GM12878 (cell line): ENCODE results near the gene IGF1R. TPM values are rescaled to one million over a fixed set of nuclear protein-coding genes. Genes with fewer than 3 reads are reported as not detected.

ENCODE experiments used
- ATAC-seq: fragments of 200-7000 bp; cut with Tn5 transposase; 3 replicates; pipeline ENCODE4 v1.9.1; 2020; ENCODE audit warnings: mild to moderate bottlenecking, moderate library complexity
- BruUV-seq: library from RNA; stranded (reverse); fragments of 400-500 nt; replicated peaks from 2 replicates; lab custom pipeline; 2021; lab: Mats Ljungman, UMichigan
- CTCF ChIA-PET: fragments of 300-600 bp; sonication (Branson Sonifier 250); formaldehyde crosslinking; extraction: SDS; loops from one replicate; lab custom pipeline; 2021; ENCODE audit warnings: inconsistent platforms; lab: Yijun Ruan, JAX
- POLR2A ChIA-PET: fragments of 350-600 bp; formaldehyde crosslinking; extraction: SDS; loops from one replicate; lab custom pipeline; 2021; ENCODE audit warnings: inconsistent platforms; lab: Charles Lee
- RAD21 ChIA-PET: fragments of 300-600 bp; sonication (Branson Sonifier 250); formaldehyde crosslinking; loops from one replicate; lab custom pipeline; 2023; ENCODE audit warnings: antibody characterized with exemption; ENCODE audit not compliant: unreplicated experiment; lab: Charles Lee
- SMC1A ChIA-PET: fragments of 300-600 bp; sonication (Branson Sonifier 250); formaldehyde crosslinking; loops from one replicate; lab custom pipeline; 2023; ENCODE audit not compliant: unreplicated experiment, uncharacterized antibody; lab: Charles Lee
- DNase-seq: peaks from one replicate; pipeline ENCODE4 v3.0.0-alpha.2; 2011; ENCODE audit warnings: low read depth, low spot score
- FAIRE-seq: peaks from 3 replicates; lab custom pipeline; 2011; peaks lifted over from hg19 to GRCh38; lab: Jason Lieb, UNC
- H2AFZ ChIP-seq: 2 replicates; pipeline ENCODE4 v1.6.0; 2011; ENCODE audit warnings: low read depth, low read length, control low read depth; ENCODE audit not compliant: control insufficient read depth
- H3K27ac ChIP-seq: 2 replicates; pipeline ENCODE4 v1.5.1; 2011; ENCODE audit warnings: control low read depth; ENCODE audit not compliant: control insufficient read depth, insufficient read depth
- H3K27me3 ChIP-seq, 2 experiments: replicated peaks in 1 of 2; 2 replicates each; pipeline versions ENCODE4 v1.6.0 to v1.6.1; 2011; ENCODE audit warnings: low read length in 1 of 2; ENCODE audit not compliant: control insufficient read depth in 2 of 2, insufficient read depth in 2 of 2
- H3K36me3 ChIP-seq, 2 experiments: 2 replicates each; pipeline ENCODE4 v1.5.1; 2011; ENCODE audit warnings: low read length in 1 of 2; ENCODE audit not compliant: control insufficient read depth in 2 of 2, insufficient read depth in 2 of 2
- H3K4me1 ChIP-seq: 2 replicates; pipeline ENCODE4 v1.6.1; 2011; ENCODE audit warnings: mild to moderate bottlenecking, low read length, moderate library complexity, mixed read lengths; ENCODE audit not compliant: control insufficient read depth, insufficient read depth
- H3K4me2 ChIP-seq: 2 replicates; pipeline ENCODE4 v1.6.0; 2011; ENCODE audit warnings: control low read depth; ENCODE audit not compliant: control insufficient read depth, insufficient read depth
- H3K4me3 ChIP-seq: fragments of 200-600 bp; sonication (generic); 2 replicates; pipeline ENCODE4 v1.5.1; 2016
- H3K79me2 ChIP-seq: 2 replicates; pipeline ENCODE4 v1.6.0; 2011; ENCODE audit warnings: low read length; ENCODE audit not compliant: control insufficient read depth, insufficient read depth
- H3K9ac ChIP-seq: 2 replicates; pipeline ENCODE4 v1.8.0; 2011; ENCODE audit warnings: low read length, control low read depth, mixed read lengths; ENCODE audit not compliant: control insufficient read depth, insufficient read depth
- H3K9me3 ChIP-seq: replicated peaks from 3 replicates; pipeline ENCODE4 v1.5.1; 2011; ENCODE audit warnings: mild to moderate bottlenecking, low read length; ENCODE audit not compliant: control insufficient read depth, insufficient read depth
- H4K20me1 ChIP-seq: 2 replicates; pipeline ENCODE4 v1.6.0; 2011; ENCODE audit not compliant: control insufficient read depth, insufficient read depth
- CHD1 ChIP-seq: IDR thresholded peaks from 2 replicates; pipeline ENCODE4 v1.6.1; 2012; ENCODE audit warnings: low read depth, low read length, improper control_type of control experiment
- CHD4 ChIP-seq: fragments of 200-600 bp; sonication (generic); IDR thresholded peaks from 2 replicates; pipeline ENCODE4 v1.6.1; 2016; ENCODE audit warnings: mild to moderate bottlenecking
- MEF2A ChIP-seq: IDR thresholded peaks from 2 replicates; pipeline ENCODE4 v1.6.1; 2011; ENCODE audit warnings: low read depth, mild to moderate bottlenecking, low read length, moderate library complexity; ENCODE audit not compliant: insufficient read depth
- MEF2B ChIP-seq: fragments of 450-650 bp; IDR thresholded peaks from 2 replicates; pipeline ENCODE4 v1.6.1; 2018; ENCODE audit warnings: mild to moderate bottlenecking, moderate library complexity; ENCODE audit not compliant: partially characterized antibody, poor library complexity, severe bottlenecking
- POU2F2 ChIP-seq: IDR thresholded peaks from 3 replicates; pipeline ENCODE4 v1.6.1; 2011; ENCODE audit warnings: low read depth, mild to moderate bottlenecking, low read length, borderline replicate concordance
- RAD21 ChIP-seq: IDR thresholded peaks from 2 replicates; pipeline ENCODE4 v1.6.1; 2011; ENCODE audit warnings: mild to moderate bottlenecking, low read depth, low read length, moderate library complexity; ENCODE audit not compliant: insufficient read depth
- SMC3 ChIP-seq: IDR thresholded peaks from 2 replicates; pipeline ENCODE4 v1.6.1; 2011; ENCODE audit warnings: low read length, improper control_type of control experiment, borderline replicate concordance
- ZNF207 ChIP-seq: fragments of 450-650 bp; IDR thresholded peaks from 2 replicates; pipeline ENCODE4 v1.6.1; 2014; ENCODE audit warnings: antibody characterized with exemption, mild to moderate bottlenecking, borderline replicate concordance
- ZNF622 ChIP-seq: fragments of 450-650 bp; IDR thresholded peaks from 2 replicates; pipeline ENCODE4 v1.6.1; 2017; ENCODE audit warnings: mild to moderate bottlenecking, inconsistent platforms
- ZSCAN29 ChIP-seq: fragments of 450-650 bp; IDR thresholded peaks from 2 replicates; pipeline ENCODE4 v1.6.1; 2017; ENCODE audit warnings: mild to moderate bottlenecking, moderate library complexity
- WGBS: methylation state at CpG from one replicate; pipeline ENCODE4 v1.1.6; 2016; ENCODE audit warnings: low lambda C conversion rate; ENCODE audit not compliant: insufficient replicate concordance, insufficient coverage; ENCODE audit errors: missing lambda C conversion rate; 5-methylcytosine and 5-hydroxymethylcytosine counted together
- in situ Hi-C: fragments of 300-500 bp; cut with MboI; formaldehyde crosslinking; loops from 9 replicates; pipeline ENCODE4 v1.14.3; 2018; ENCODE audit warnings: mixed read lengths
- intact Hi-C: fragments of 100-400 bp; cut with micrococcal nuclease; formaldehyde crosslinking; loops from one replicate; pipeline ENCODE4 v1.14.2; 2022; ENCODE audit not compliant: unreplicated experiment
- polyA plus RNA-seq, 11 experiments: library from polyadenylated mRNA; depleted of rRNA in 4 of 11; unstranded in 6 of 11; stranded (reverse) in 5 of 11; fragments of >200 nt; fragmentation: Nextera tagmentation in 4 of 11; fragmentation: Illumina TruSeq in 1 of 11; extraction: Ambion mirVana in 4 of 11; extraction: Trizol in 1 of 11; gene quantifications; 1 replicate in 1 of 11; 2 replicates in 10 of 11; pipeline versions ENCODE4 v1.2.1 to v1.2.3, GENCODE V29; 2011 to 2016; ENCODE audit warnings: inconsistent platforms in 2 of 11, missing spikeins in 2 of 11, low read depth in 1 of 11
- total RNA-seq, 4 experiments: library from RNA; depleted of rRNA in 3 of 4; stranded (reverse); fragments of >200 nt in 3 of 4; fragmentation: Illumina TruSeq in 1 of 4; extraction: Trizol in 1 of 4; gene quantifications; 2 replicates each; pipeline versions ENCODE4 v1.2.1 to v1.2.3, GENCODE V29; 2013 to 2021
- TF ChIP-seq, protein P1 (sequence below): fragments of 450-650 bp; IDR thresholded peaks from 2 replicates; pipeline ENCODE4 v1.6.1; 2017; ENCODE audit warnings: antibody characterized with exemption, mild to moderate bottlenecking, moderate library complexity
- TF ChIP-seq, protein P2 (sequence below): fragments of 450-650 bp; IDR thresholded peaks from 2 replicates; pipeline ENCODE4 v1.6.1; 2016; ENCODE audit warnings: mild to moderate bottlenecking
- TF ChIP-seq, protein P3 (sequence below): IDR thresholded peaks from 2 replicates; pipeline ENCODE4 v1.6.1; 2011; ENCODE audit warnings: low read depth, mild to moderate bottlenecking, low read length, moderate library complexity, borderline replicate concordance; ENCODE audit errors: extremely low read depth
- TF ChIP-seq, protein P4 (sequence below): fragments of 450-650 bp; formaldehyde crosslinking; IDR thresholded peaks from 2 replicates; pipeline ENCODE4 v1.4.0; 2020; ENCODE audit warnings: mild to moderate bottlenecking, moderate library complexity

Gene IGF1R
- total and polyA plus RNA-seq, 10 of the 15 experiments (the other 5 are each of a cell fraction or from before 2014, with no cell fraction given) = 0.03 to 2.7 (median 0.66) TPM

DNA sequence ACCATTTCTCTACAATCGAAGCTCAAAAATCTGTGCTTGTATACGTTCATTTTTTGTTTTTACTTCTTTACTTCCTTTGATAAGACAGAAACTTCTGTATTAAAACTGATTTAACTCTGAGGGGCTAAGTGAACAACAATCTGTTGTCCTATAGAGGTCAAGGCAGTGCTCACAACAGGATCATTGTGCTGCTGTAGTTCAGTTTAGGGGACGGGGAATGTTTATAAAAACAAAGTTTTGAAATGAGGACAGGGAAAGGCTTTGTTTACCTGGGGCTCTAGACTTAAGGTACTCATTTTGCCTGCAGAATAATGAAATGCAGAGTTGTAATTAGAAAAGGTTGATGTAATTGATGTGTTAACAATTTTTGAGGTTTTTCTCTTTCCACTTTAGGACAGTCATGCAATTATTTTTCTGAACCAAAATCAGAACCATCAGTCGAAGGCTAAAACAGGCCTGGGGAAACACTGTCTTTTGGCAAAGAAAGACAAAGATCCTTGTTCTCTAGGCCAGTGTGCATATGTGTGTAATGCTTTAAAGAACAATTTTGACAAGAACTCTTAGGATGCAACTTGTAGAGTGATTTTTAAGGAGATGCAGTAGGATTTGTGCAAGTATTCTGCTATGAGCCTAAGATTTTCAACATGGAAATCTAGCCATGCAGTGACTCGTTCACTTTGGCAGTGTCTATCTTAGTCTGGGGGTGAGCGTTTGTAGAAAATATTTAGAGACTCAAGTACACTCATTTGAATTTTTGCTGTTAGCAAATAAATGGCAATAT lies 194.0 kb downstream of the IGF1R start:
- no peaks in the 10 kb centered on the region for H3K79me2 ChIP-seq
- FAIRE-seq = no peak

More for the DNA sequence above, 194.0 kb downstream of the IGF1R start:
- no peak overlapping the region for H3K27ac ChIP-seq
- POLR2A ChIA-PET = no interaction called here
- SMC1A ChIA-PET = no interaction called here
- DNase-seq (no peak), ATAC-seq (no peak)
- no peak overlapping the region for H3K4me2 ChIP-seq
- in situ Hi-C loops = no loop called here
- H3K36me3 ChIP-seq = no peaks in the 10 kb centered on the region
- no peak overlapping the region for H3K4me3 ChIP-seq
- no peaks in the 10 kb centered on the region for H3K27me3 ChIP-seq
- CTCF ChIA-PET = interaction anchor here (0.6 kb wide), 1 partner anchor 31 kb away, joined by 3 read pairs; no protein-coding TSS in a partner anchor
- no peaks in the 10 kb centered on the region; the same call in 2 of the 3 replicates for H3K9me3 ChIP-seq
- TF ChIP-seq, protein P1, sequence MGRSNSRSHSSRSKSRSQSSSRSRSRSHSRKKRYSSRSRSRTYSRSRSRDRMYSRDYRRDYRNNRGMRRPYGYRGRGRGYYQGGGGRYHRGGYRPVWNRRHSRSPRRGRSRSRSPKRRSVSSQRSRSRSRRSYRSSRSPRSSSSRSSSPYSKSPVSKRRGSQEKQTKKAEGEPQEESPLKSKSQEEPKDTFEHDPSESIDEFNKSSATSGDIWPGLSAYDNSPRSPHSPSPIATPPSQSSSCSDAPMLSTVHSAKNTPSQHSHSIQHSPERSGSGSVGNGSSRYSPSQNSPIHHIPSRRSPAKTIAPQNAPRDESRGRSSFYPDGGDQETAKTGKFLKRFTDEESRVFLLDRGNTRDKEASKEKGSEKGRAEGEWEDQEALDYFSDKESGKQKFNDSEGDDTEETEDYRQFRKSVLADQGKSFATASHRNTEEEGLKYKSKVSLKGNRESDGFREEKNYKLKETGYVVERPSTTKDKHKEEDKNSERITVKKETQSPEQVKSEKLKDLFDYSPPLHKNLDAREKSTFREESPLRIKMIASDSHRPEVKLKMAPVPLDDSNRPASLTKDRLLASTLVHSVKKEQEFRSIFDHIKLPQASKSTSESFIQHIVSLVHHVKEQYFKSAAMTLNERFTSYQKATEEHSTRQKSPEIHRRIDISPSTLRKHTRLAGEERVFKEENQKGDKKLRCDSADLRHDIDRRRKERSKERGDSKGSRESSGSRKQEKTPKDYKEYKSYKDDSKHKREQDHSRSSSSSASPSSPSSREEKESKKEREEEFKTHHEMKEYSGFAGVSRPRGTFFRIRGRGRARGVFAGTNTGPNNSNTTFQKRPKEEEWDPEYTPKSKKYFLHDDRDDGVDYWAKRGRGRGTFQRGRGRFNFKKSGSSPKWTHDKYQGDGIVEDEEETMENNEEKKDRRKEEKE = no peak
- TF ChIP-seq SMC3 (no peak), RAD21 (no peak), CHD1 (no peak), ZSCAN29 (no peak), ZNF207 (no peak), CHD4 (no peak), MEF2B (no peak), ZNF622 (no peak), MEF2A (no peak), POU2F2 (no peak)
- TF ChIP-seq, protein P2, sequence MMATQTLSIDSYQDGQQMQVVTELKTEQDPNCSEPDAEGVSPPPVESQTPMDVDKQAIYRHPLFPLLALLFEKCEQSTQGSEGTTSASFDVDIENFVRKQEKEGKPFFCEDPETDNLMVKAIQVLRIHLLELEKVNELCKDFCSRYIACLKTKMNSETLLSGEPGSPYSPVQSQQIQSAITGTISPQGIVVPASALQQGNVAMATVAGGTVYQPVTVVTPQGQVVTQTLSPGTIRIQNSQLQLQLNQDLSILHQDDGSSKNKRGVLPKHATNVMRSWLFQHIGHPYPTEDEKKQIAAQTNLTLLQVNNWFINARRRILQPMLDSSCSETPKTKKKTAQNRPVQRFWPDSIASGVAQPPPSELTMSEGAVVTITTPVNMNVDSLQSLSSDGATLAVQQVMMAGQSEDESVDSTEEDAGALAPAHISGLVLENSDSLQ = no peak
- TF ChIP-seq, protein P3, sequence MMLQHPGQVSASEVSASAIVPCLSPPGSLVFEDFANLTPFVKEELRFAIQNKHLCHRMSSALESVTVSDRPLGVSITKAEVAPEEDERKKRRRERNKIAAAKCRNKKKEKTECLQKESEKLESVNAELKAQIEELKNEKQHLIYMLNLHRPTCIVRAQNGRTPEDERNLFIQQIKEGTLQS = no peak
- TF ChIP-seq, protein P4, sequence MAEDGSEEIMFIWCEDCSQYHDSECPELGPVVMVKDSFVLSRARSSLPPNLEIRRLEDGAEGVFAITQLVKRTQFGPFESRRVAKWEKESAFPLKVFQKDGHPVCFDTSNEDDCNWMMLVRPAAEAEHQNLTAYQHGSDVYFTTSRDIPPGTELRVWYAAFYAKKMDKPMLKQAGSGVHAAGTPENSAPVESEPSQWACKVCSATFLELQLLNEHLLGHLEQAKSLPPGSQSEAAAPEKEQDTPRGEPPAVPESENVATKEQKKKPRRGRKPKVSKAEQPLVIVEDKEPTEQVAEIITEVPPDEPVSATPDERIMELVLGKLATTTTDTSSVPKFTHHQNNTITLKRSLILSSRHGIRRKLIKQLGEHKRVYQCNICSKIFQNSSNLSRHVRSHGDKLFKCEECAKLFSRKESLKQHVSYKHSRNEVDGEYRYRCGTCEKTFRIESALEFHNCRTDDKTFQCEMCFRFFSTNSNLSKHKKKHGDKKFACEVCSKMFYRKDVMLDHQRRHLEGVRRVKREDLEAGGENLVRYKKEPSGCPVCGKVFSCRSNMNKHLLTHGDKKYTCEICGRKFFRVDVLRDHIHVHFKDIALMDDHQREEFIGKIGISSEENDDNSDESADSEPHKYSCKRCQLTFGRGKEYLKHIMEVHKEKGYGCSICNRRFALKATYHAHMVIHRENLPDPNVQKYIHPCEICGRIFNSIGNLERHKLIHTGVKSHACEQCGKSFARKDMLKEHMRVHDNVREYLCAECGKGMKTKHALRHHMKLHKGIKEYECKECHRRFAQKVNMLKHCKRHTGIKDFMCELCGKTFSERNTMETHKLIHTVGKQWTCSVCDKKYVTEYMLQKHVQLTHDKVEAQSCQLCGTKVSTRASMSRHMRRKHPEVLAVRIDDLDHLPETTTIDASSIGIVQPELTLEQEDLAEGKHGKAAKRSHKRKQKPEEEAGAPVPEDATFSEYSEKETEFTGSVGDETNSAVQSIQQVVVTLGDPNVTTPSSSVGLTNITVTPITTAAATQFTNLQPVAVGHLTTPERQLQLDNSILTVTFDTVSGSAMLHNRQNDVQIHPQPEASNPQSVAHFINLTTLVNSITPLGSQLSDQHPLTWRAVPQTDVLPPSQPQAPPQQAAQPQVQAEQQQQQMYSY (CRISPR knock-in tag) = no peak
- RAD21 ChIA-PET = no interaction called here
- no peak overlapping the region for H2AFZ ChIP-seq
- intact Hi-C loops = no loop called here
- H3K4me1 ChIP-seq = no peaks in the 10 kb centered on the region
- 35% methylated on average over 6 of the region's 6 CpGs for WGBS
- BruUV-seq = no TSS peak
- H4K20me1 ChIP-seq = no peaks in the 10 kb centered on the region
- H3K9ac ChIP-seq = no peak overlapping the region
